ENCODE results near the gene NFATC1. TPM values are rescaled to one million over a fixed set of nuclear protein-coding genes. Genes with fewer than 3 reads are reported as not detected.

Gene NFATC1
- total and polyA plus RNA-seq, 2 donors from 2014 or later = 4.3 to 17.2 TPM

GRCh38 chr18:79423211-79424007, 27.7 kb downstream of the NFATC1 start:
- DNase-seq (peak in 1 of 5 donors; percentile 71), FAIRE-seq (no peak)
- H3K9ac ChIP-seq (ENCODE audit: low read length in 3 of 3) = no peak overlapping the region
- H3K36me3 ChIP-seq (ENCODE audit: control insufficient read depth in 2 of 3, insufficient read depth in 3 of 3, low read length in 3 of 3) = no peaks in the 10 kb centered on the region
- TF ChIP-seq CTCF (IDR thresholded peaks at IDR 0.05; ENCODE audit: borderline replicate concordance, extremely low read depth, insufficient read depth) = no peak
- H3K27ac ChIP-seq (ENCODE audit: low read depth in 2 of 2, low read length in 2 of 2) = no peak overlapping the region
- no peak overlapping the region for H3K4me3 ChIP-seq (ENCODE audit: low read length in 3 of 3)
- H3K4me1 ChIP-seq (ENCODE audit: control insufficient read depth in 2 of 3, insufficient read depth in 2 of 3, low read depth in 1 of 3, low read length in 3 of 3) = no peaks in the 10 kb centered on the region
- intact Hi-C loops (cut with DNase I) = no loop called here
- no peaks in the 10 kb centered on the region for H3K9me3 ChIP-seq (ENCODE audit: control insufficient read depth in 2 of 3, insufficient read depth in 1 of 3, low read length in 3 of 3)
- no peaks in the 10 kb centered on the region for H3K27me3 ChIP-seq (ENCODE audit: control insufficient read depth, insufficient read depth, low read length)

GRCh38 chr18:79424008-79424565, 28.4 kb downstream of the NFATC1 start:
- FAIRE-seq = no peak
- Histone ChIP-seq H3K4me3 (ENCODE audit: low read length in 3 of 3) (no peak overlapping the region), H3K27me3 (ENCODE audit: control insufficient read depth, insufficient read depth, low read length) (no peaks in the 10 kb centered on the region), H3K36me3 (ENCODE audit: control insufficient read depth in 2 of 3, insufficient read depth in 3 of 3, low read length in 3 of 3) (no peaks in the 10 kb centered on the region), H3K9ac (ENCODE audit: low read length in 3 of 3) (no peak overlapping the region), H3K4me1 (ENCODE audit: control insufficient read depth in 2 of 3, insufficient read depth in 2 of 3, low read depth in 1 of 3, low read length in 3 of 3) (no peaks in the 10 kb centered on the region), H3K27ac (ENCODE audit: low read depth in 2 of 2, low read length in 2 of 2) (no peak overlapping the region), H3K9me3 (ENCODE audit: control insufficient read depth in 2 of 3, insufficient read depth in 1 of 3, low read length in 3 of 3) (no peaks in the 10 kb centered on the region)
- intact Hi-C loops (cut with DNase I) = no loop called here
- TF ChIP-seq CTCF (IDR thresholded peaks at IDR 0.05; ENCODE audit: borderline replicate concordance, extremely low read depth, insufficient read depth) = no peak
- DNase-seq = peak in 1 of 5 donors; percentile 91

- Histone ChIP-seq H3K36me3 (ENCODE audit: control insufficient read depth in 2 of 3, insufficient read depth in 3 of 3, low read length in 3 of 3) (no peaks in the 10 kb centered on the region), H3K27ac (ENCODE audit: low read depth in 2 of 2, low read length in 2 of 2) (no peak overlapping the region), H3K4me3 (ENCODE audit: low read length in 3 of 3) (no peak overlapping the region), H3K9ac (ENCODE audit: low read length in 3 of 3) (no peak overlapping the region), H3K4me1 (ENCODE audit: control insufficient read depth in 2 of 3, insufficient read depth in 2 of 3, low read depth in 1 of 3, low read length in 3 of 3) (no peaks in the 10 kb centered on the region), H3K9me3 (ENCODE audit: control insufficient read depth in 2 of 3, insufficient read depth in 1 of 3, low read length in 3 of 3) (no peaks in the 10 kb centered on the region), H3K27me3 (ENCODE audit: control insufficient read depth, insufficient read depth, low read length) (no peaks in the 10 kb centered on the region)
- no peak for FAIRE-seq
- no peak for TF ChIP-seq CTCF (IDR thresholded peaks at IDR 0.05; ENCODE audit: borderline replicate concordance, extremely low read depth, insufficient read depth)
- intact Hi-C loops (cut with DNase I) = no loop called here
- DNase-seq = no peak
Measured at GRCh38 chr18:79424880-79425568, 29.3 kb downstream of the NFATC1 start.

Data from kidney (tissue), 14 donors.